ENCODE measurements around the gene ZNF169. TPM values are rescaled to one million over a fixed set of nuclear protein-coding genes. Genes with fewer than 3 reads are reported as not detected.

Gene ZNF169
- total RNA-seq, 2 experiments from 2014 or later = 11.2 to 22.2 TPM

GRCh38 chr9:94298949-94299599 is 40.0 kb downstream of the ZNF169 start:
- POLR2A ChIA-PET = interaction anchor here (0.6 kb wide), 1 partner anchor 1265 kb away, joined by 3 read pairs; no protein-coding TSS in a partner anchor
- intact Hi-C loops (cut with micrococcal nuclease; ENCODE audit: unreplicated experiment) = no loop called here
- H3K4me1 ChIP-seq (ENCODE audit: insufficient read depth, low read length, poor library complexity, severe bottlenecking) = no peaks in the 10 kb centered on the region
- CTCF ChIA-PET (ENCODE audit: unreplicated experiment) = interaction anchor here (0.6 kb wide), 1 partner anchor 166 kb away, joined by 3 read pairs; no protein-coding TSS in a partner anchor
- H4K20me1 ChIP-seq (ENCODE audit: insufficient read depth, low read length) = no peaks in the 10 kb centered on the region
- H3K9me2 ChIP-seq (ENCODE audit: insufficient read depth, low read length) = no peaks in the 10 kb centered on the region
- no peaks in the 10 kb centered on the region for H3K9me3 ChIP-seq (ENCODE audit: low read length)
- no peaks in the 10 kb centered on the region for H3K79me2 ChIP-seq (ENCODE audit: insufficient read depth, low read depth, low read length)
- H3K4me2 ChIP-seq (ENCODE audit: low read length) = no peak overlapping the region
- no peak overlapping the region for H3K27ac ChIP-seq (ENCODE audit: low read depth, low read length, poor library complexity, severe bottlenecking)
- peaks cover 9% of the 10 kb centered on the region for H3K36me3 ChIP-seq (ENCODE audit: insufficient read depth, low read length)
- DNase-seq (ENCODE audit: low spot score) = no peak
- no peak overlapping the region for H2AFZ ChIP-seq (ENCODE audit: low read length)
- TF ChIP-seq EZH2phosphoT487 (IDR thresholded peaks at IDR 0.05; ENCODE audit: borderline replicate concordance, low read depth, low read length) (no peak), CTCF (conservative IDR thresholded peaks at IDR 0.05; ENCODE audit: low read length) (no peak)
- H3K4me3 ChIP-seq (ENCODE audit: low read depth, low read length, poor library complexity, severe bottlenecking) = no peak overlapping the region
- no TSS peak for BruUV-seq (replicated peaks)

DNA sequence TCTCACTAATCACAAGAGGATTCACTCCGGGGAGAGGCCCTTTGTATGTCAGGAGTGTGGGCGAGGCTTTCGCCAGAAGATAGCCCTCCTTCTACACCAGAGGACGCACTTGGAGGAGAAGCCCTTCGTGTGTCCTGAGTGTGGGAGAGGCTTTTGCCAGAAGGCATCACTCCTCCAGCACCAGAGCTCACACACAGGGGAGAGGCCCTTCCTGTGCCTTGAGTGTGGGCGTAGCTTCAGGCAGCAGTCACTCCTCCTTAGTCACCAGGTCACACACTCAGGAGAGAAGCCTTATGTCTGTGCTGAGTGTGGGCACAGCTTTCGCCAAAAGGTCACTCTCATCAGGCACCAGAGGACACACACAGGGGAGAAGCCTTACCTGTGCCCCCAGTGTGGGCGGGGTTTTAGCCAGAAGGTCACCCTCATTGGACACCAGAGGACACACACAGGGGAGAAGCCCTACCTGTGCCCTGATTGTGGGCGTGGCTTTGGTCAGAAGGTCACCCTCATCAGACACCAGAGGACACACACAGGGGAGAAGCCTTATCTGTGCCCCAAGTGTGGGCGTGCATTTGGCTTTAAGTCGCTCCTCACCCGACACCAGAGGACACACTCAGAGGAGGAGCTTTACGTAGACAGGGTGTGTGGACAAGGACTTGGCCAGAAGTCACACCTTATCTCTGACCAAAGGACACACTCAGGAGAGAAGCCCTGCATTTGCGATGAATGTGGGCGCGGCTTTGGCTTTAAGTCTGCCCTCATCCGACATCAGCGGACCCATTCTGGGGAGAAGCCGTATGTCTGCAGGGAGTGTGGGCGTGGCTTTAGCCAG is 41.6 kb downstream of the ZNF169 start:
- Histone ChIP-seq H3K4me2 (ENCODE audit: low read length) (no peak overlapping the region), H3K4me1 (ENCODE audit: insufficient read depth, low read length, poor library complexity, severe bottlenecking) (no peaks in the 10 kb centered on the region), H2AFZ (ENCODE audit: low read length) (no peak overlapping the region), H3K27ac (ENCODE audit: low read depth, low read length, poor library complexity, severe bottlenecking) (no peak overlapping the region), H3K79me2 (ENCODE audit: insufficient read depth, low read depth, low read length) (no peaks in the 10 kb centered on the region), H3K9me2 (ENCODE audit: insufficient read depth, low read length) (no peaks in the 10 kb centered on the region), H4K20me1 (ENCODE audit: insufficient read depth, low read length) (no peaks in the 10 kb centered on the region), H3K4me3 (ENCODE audit: low read depth, low read length, poor library complexity, severe bottlenecking) (no peak overlapping the region), H3K9me3 (ENCODE audit: low read length) (no peaks in the 10 kb centered on the region), H3K36me3 (ENCODE audit: insufficient read depth, low read length) (0 out of 2 replicates have a peak, but pooled peaks cover 3% of the 10 kb centered on the region)
- intact Hi-C loops (cut with micrococcal nuclease; ENCODE audit: unreplicated experiment) = no loop called here
- CTCF ChIA-PET (ENCODE audit: unreplicated experiment) = no interaction called here
- TF ChIP-seq EZH2phosphoT487 (IDR thresholded peaks at IDR 0.05; ENCODE audit: borderline replicate concordance, low read depth, low read length) (no peak), CTCF (conservative IDR thresholded peaks at IDR 0.05; ENCODE audit: low read length) (no peak)
- no peak for DNase-seq (ENCODE audit: low spot score)
- POLR2A ChIA-PET = no interaction called here
- BruUV-seq (replicated peaks) = no TSS peak

GRCh38 chr9:94301583-94301982 is 42.5 kb downstream of the ZNF169 start:
- DNase-seq (ENCODE audit: low spot score) = no peak
- BruUV-seq (replicated peaks) = no TSS peak
- intact Hi-C loops (cut with micrococcal nuclease; ENCODE audit: unreplicated experiment) = no loop called here
- Histone ChIP-seq H3K4me2 (ENCODE audit: low read length) (no peak overlapping the region), H4K20me1 (ENCODE audit: insufficient read depth, low read length) (no peaks in the 10 kb centered on the region), H3K9me3 (ENCODE audit: low read length) (no peaks in the 10 kb centered on the region), H3K9me2 (ENCODE audit: insufficient read depth, low read length) (no peaks in the 10 kb centered on the region), H3K4me3 (ENCODE audit: low read depth, low read length, poor library complexity, severe bottlenecking) (no peak overlapping the region), H3K36me3 (ENCODE audit: insufficient read depth, low read length) (0 out of 2 replicates have a peak, but pooled peaks cover under 1% of the 10 kb centered on the region), H2AFZ (ENCODE audit: low read length) (no peak overlapping the region), H3K27ac (ENCODE audit: low read depth, low read length, poor library complexity, severe bottlenecking) (no peak overlapping the region), H3K4me1 (ENCODE audit: insufficient read depth, low read length, poor library complexity, severe bottlenecking) (no peaks in the 10 kb centered on the region), H3K79me2 (ENCODE audit: insufficient read depth, low read depth, low read length) (no peaks in the 10 kb centered on the region)
- POLR2A ChIA-PET = no interaction called here
- no peak for TF ChIP-seq EZH2phosphoT487 (IDR thresholded peaks at IDR 0.05; ENCODE audit: borderline replicate concordance, low read depth, low read length)
- no peak for TF ChIP-seq CTCF (conservative IDR thresholded peaks at IDR 0.05; ENCODE audit: low read length)
- CTCF ChIA-PET (ENCODE audit: unreplicated experiment) = no interaction called here
